Duodenal mucosa (tissue), 2 donors: ENCODE results near the gene AP1AR.
"Not testable (repeated sequence)": the region's sequence is repeated elsewhere in the genome, so short reads cannot be mapped to it uniquely, and the experiment has no call there.

Experiments used
- H3K27ac ChIP-seq: one replicate; pipeline ENCODE4 v1.7.0; 2013; ENCODE audit warnings: low read depth, low read length
- H3K27me3 ChIP-seq, 2 donors: one replicate each; pipeline ENCODE4 v1.7.0; 2013; ENCODE audit warnings: low read length in 2 of 2, control low read depth in 1 of 2; ENCODE audit not compliant: insufficient read depth in 2 of 2, control insufficient read depth in 1 of 2
- H3K36me3 ChIP-seq, 2 donors: one replicate each; pipeline ENCODE4 v1.7.0; 2013; ENCODE audit warnings: low read length in 2 of 2, control low read depth in 1 of 2; ENCODE audit not compliant: insufficient read depth in 2 of 2, control insufficient read depth in 1 of 2
- H3K4me1 ChIP-seq, 2 donors: one replicate each; pipeline ENCODE4 v1.7.0; 2013; ENCODE audit warnings: low read length in 2 of 2, control low read depth in 1 of 2; ENCODE audit not compliant: insufficient read depth in 2 of 2, control insufficient read depth in 1 of 2
- H3K4me3 ChIP-seq, 2 donors: one replicate each; pipeline ENCODE4 v1.7.0; 2013; ENCODE audit warnings: low read length in 2 of 2, low read depth in 1 of 2
- H3K9ac ChIP-seq, 2 donors: one replicate each; pipeline ENCODE4 v1.7.0; 2013; ENCODE audit warnings: low read length in 2 of 2, low read depth in 1 of 2
- H3K9me3 ChIP-seq, 2 donors: one replicate each; pipeline ENCODE4 v1.7.0; 2013; ENCODE audit warnings: low read length in 2 of 2, control low read depth in 1 of 2; ENCODE audit not compliant: control insufficient read depth in 1 of 2

AP1AR gene

DNA sequence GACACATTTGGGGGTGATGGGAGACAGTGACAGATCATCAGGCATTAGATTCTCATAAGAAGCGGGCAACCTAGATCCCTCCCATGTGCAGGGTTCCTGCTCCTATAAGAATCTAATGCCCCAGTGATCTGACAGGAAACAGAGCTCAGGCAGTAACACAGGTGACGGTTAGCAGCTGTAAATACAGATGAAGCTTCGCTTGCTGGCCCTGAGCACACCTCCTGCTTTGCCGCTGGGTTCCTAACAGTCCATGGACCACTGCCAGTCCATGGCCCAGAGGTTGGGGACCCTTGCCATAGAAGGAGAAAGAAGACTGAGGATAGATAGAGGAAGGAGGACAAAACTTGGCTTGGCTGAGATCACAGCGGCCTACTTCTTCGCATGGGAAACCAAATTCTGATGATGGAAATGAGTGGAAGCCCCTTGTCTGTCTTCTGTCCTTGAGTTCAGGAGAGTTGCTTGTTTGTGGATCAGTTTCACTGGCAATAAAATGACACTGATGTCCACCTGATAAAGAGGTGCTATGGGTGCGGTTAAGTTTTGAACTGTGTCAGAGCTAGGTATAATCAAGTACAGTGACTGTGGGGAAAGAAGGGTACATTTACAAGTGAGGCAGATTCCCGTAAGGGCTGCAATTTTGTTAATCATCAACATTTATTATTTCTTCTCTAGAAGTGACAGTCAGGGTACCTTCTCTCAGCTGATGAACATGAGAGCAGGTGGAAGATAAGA lies 55.8 kb downstream of the AP1AR start:
- Histone ChIP-seq H3K4me1 (peaks cover 11 to 13% of the 10 kb centered on the region in 2 donors), H3K27ac (no peak overlapping the region), H3K9me3 (no peaks in the 10 kb centered on the region), H3K9ac (peak overlapping the region in 1 of 2 donors; percentile 2), H3K36me3 (no peaks in the 10 kb centered on the region), H3K4me3 (no peak overlapping the region), H3K27me3 (no peaks in the 10 kb centered on the region)

DNA sequence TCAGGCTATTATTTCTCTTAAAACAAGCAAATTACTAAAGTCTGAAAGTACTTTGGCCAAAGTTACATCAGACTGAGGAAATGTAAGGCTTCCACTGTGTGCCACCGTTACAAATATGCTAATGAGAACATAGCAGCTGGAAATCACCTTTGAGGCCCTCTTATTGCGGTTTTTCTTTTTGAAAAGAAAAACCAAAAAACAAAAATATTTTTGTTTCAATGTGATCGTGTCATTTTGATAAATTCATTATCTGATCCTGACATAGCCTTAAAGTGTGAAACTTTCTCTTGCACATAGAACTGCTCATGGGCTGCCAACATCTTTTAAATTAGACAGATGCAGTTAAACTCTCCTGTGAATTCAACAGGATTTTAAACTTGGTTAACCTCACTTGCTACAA lies 56.9 kb downstream of the AP1AR start:
- Histone ChIP-seq H3K36me3 (no peaks in the 10 kb centered on the region), H3K9ac (no peak overlapping the region), H3K27me3 (no peaks in the 10 kb centered on the region), H3K4me3 (no peak overlapping the region), H3K9me3 (no peaks in the 10 kb centered on the region), H3K4me1 (peaks cover 8 to 11% of the 10 kb centered on the region in 2 donors), H3K27ac (no peak overlapping the region)

GRCh38 chr4:112289407-112290253 lies 58.0 kb downstream of the AP1AR start:
- H3K4me1 ChIP-seq, result peaks cover 0 to 4% of the 10 kb centered on the region in 2 donors
- no peaks in the 10 kb centered on the region for H3K9me3 ChIP-seq
- no peak overlapping the region for H3K9ac ChIP-seq
- H3K27me3 ChIP-seq, result no peaks in the 10 kb centered on the region
- no peak overlapping the region for H3K27ac ChIP-seq
- H3K36me3 ChIP-seq, result no peaks in the 10 kb centered on the region
- no peak overlapping the region for H3K4me3 ChIP-seq

GRCh38 chr4:112290341-112290740 lies 58.8 kb downstream of the AP1AR start:
- Histone ChIP-seq H3K9ac (no peak overlapping the region), H3K9me3 (no peaks in the 10 kb centered on the region), H3K4me3 (no peak overlapping the region), H3K36me3 (no peaks in the 10 kb centered on the region), H3K4me1 (no peaks in the 10 kb centered on the region), H3K27ac (no peak overlapping the region), H3K27me3 (no peaks in the 10 kb centered on the region)

- Histone ChIP-seq H3K9me3 (no peaks in the 10 kb centered on the region), H3K27ac (peak within 1 kb of the TSS; percentile 45), H3K27me3 (no peaks in the 10 kb centered on the region), H3K9ac (peak within 1 kb of the TSS; percentile 20 to 62), H3K4me1 (peaks cover 0 to 24% of the 10 kb centered on the region in 2 donors), H3K4me3 (peak within 1 kb of the TSS; percentile 61 to 65), H3K36me3 (no peaks in the 10 kb centered on the region)
These were observed 65.6 kb downstream of the AP1AR start, which contains the start of gene ALPK1 for GRCh38 chr4:112296949-112297880. TSS of gene ALPK1 (plus strand) at chr4:112297369.

GRCh38 chr4:112299721-112300120 lies 68.1 kb downstream of the AP1AR start:
- Histone ChIP-seq H3K9ac (no peak overlapping the region), H3K36me3 (peaks cover 4 to 5% of the 10 kb centered on the region in 2 donors), H3K27ac (no peak overlapping the region), H3K4me3 (no peak overlapping the region), H3K4me1 (peaks cover 0 to 24% of the 10 kb centered on the region in 2 donors), H3K27me3 (no peaks in the 10 kb centered on the region), H3K9me3 (no peaks in the 10 kb centered on the region)

DNA sequence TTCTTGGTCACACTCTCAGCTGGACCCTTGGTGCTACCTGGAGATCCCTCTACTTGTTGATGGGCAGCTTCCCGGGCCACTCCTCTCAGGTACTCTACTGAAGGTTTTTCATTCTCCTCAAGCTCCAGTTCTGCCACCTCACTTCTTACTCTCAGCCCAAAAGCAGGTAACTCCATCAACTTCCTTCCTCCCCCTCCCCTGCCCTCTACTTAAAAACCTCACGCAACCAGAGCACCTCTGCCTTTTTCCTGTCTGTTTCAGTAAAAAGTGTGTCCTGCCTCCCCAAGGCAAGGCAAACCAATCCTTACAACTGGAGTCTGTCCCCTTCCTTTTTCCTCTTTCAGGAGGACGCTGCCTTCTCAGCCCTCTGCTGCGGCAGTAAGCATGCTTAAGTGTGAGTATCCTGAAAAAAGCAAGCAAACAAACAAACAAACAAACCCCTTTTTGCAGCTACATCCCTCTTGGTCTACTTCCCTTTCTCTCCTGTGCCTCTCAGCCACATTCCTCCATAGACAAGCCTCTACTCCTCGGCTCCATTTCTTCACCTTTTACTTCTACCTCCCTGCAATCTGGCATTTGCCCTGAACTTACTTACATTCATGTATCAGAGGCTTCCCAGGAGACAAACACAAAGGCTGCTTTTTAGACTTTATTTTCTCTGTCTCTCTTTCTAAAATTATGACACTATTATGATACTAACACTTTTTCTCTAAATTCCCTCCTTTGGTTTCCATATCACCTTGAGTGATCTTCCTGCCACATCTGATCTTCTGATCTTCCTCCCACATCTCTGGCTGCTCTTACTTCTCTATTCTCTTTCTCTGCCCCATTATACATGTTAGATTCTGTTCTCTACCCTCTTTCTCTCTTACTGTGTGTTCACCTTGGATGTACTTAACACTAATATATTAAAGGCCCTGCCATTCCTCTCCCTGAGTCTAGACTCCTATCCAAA lies 71.0 kb downstream of the AP1AR start:
- no peaks in the 10 kb centered on the region for H3K9me3 ChIP-seq
- H3K9ac ChIP-seq, result no peak overlapping the region
- H3K36me3 ChIP-seq, result peaks cover 4 to 5% of the 10 kb centered on the region in 2 donors
- no peaks in the 10 kb centered on the region for H3K27me3 ChIP-seq
- H3K27ac ChIP-seq, result no peak overlapping the region
- H3K4me3 ChIP-seq, result no peak overlapping the region
- peaks cover 0 to 21% of the 10 kb centered on the region in 2 donors for H3K4me1 ChIP-seq

DNA sequence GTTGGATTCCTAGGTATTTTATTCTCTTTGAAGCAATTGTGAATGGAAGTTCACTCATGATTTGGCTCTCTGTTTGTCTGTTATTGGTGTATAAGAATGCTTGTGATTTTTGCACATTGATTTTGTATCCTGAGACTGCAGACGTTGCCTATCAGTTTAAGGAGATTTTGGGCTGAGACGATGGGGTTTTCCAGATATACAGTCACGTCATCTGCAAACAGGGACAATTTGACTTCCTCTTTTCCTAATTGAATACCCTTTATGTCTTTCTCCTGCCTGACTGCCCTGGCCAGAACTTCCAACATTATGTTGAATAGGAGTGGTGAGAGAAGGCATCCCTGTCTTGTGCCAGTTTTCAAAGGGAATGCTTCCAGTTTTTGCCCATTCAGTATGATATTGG lies 73.9 kb downstream of the AP1AR start:
- not testable (repeated sequence) for H3K4me1 ChIP-seq, H3K9ac ChIP-seq, H3K4me3 ChIP-seq, H3K36me3 ChIP-seq, H3K27ac ChIP-seq, H3K27me3 ChIP-seq, H3K9me3 ChIP-seq

- not testable (repeated sequence) for H3K4me3 ChIP-seq, H3K9ac ChIP-seq, H3K27ac ChIP-seq
These were observed 77.7 kb downstream of the AP1AR start for GRCh38 chr4:112309263-112309791.

More at GRCh38 chr4:112309263-112309791, 77.7 kb downstream of the AP1AR start:
- not testable (repeated sequence) for H3K9me3 ChIP-seq, H3K4me1 ChIP-seq, H3K36me3 ChIP-seq, H3K27me3 ChIP-seq
